GDM1 (cell line): Measurements from ENCODE around the gene PROX1.

Source experiments
- DNase-seq: peaks from one replicate; lab custom pipeline; 2025; lab: John Stamatoyannopoulos, UW

Gene PROX1

DNA sequence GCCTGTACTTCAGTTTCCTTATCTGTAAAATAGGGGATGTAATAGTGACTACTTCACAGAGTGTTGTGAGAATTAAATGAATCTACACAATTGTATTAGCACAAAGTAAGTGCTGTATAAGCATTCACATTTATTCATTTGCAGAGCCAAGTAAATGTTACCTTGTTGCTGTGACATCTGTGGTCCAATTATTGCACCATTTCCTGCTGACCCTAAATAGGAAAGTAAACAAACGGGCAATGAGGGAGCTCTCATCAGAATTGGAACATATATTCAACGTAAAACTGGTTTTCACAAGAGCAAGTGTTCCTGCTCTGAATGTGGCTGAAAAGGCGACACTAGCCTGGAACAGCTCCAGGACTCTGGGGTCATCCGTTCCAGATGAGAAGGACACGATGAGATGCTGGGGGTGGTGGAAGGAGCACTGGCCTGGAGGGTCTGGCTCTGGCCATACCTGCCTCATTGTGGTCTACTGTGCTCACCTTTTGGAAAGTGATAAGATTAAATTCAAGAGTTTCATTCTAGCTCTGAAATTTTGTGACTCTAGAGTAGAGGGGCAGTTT, 34.5 kb downstream of the PROX1 start:
- DNase-seq: no peak

DNA sequence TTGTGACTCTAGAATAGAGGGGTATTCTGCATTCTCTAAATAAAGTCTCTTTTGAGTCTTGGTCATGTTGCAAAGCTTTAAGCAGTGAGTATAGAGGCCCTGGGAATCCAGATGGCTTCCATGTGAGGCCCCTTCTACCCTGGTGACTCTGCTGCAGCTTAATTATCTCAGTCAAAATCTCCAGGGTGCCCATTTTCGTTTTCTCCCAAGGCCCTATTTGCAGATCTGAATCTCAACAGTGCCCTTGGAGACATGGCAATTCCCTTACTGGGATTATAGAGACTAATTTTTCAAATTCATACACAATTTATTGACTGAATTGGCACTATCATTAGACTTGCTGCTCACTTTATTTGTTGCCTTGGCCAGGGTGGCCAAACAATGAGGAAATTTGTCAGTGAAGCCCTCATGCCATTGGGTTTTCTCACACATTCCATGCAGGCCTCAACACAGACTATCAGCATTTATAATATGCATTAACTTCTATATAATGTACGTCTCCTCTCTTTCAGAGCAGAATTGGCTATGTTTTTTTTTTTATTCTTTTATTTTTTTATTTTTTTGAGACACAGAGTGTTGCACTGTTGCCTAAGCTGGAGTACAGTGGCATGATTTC, 35.1 kb downstream of the PROX1 start:
- no peak for DNase-seq

DNA sequence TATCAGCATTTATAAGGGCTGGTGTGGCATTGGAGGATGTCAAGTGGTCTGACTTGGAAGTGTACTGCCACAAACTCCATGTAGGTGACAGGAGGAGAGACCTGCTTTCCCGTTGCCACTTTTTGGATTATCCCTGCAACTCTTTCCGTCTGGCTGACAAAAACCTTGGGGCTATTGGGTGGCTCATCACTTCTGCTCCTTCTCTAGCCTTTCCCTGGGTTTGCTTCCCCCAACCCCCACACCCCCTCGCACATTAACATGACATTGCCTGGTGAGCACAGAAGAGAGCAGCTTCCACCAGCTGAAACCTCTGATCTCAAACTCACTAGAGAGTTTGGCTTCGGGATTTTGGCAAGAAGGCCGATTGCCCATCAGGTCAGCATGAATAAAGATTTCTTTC, 39.2 kb downstream of the PROX1 start:
- DNase-seq: no peak

DNA sequence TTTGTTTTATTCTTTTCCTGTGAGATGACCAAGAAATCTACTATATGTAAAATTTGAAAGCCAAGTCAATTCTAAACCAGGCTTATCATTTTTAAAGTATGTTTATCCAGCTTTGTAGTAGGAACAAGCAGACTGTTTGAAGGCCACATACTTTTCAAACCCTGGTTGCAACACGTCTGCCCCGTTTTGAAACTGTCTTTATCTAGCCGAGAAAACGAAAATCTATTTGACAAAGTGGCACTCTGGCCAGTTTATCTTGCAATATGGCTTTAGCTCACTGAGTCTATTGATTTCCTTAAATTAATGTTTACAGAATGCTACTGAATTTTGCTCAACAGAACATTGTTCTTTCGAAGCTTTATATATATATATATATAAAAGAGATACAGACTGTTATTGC, 39.7 kb downstream of the PROX1 start:
- no peak for DNase-seq

DNA sequence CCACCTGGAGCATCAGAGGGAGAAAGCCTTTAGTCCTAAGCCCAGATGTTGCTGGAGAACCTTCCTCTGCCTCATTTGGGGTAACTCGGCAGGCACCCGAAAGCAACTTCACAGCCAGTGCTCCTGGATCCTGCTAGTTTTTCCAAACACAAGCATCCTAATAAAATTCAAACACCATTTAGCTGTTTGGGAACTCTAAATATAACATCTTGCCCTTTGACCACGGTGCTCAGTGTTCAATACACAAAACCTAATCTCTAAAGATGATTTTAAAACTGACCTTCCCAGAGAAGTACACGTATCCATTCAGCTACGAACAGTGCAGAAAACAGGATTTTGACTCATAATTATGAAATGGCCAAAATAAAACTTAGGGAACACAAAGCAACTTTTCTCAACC, 40.3 kb downstream of the PROX1 start:
- no peak for DNase-seq

DNA sequence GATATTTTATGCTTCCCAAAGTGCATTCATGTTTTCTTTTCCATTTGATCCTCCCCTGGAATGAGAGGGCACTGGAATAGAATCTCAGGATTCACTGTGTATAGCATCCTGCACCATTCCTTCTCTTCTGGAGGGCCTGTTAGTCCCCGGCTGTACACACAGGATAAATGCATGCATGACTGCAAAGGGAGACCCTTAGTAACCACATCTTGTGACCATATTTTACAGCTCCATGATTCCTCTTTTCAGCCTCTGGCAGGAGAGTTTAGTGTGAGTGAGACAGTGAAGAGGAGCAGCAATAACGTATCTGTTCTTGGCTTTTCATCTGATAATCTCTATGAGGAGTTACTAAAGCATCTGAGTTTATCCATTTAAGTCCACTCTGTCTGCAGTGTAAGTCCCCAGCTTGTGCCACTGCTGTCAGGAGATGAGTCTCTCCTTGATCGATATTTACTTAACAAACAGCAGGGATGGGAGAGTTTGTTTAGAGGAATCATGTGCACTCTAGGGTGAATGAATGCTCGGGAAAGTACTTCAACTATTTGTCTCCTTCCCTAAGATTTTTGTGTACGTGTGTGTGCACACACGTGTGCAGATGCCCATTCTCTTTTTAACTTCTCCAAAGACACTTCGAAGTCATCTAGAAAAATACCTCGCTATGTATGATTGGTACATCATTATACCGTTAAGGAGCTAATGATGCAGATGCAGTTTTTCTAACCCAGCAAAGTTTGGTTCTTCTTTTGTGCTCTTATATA, 41.1 kb downstream of the PROX1 start:
- DNase-seq: no peak

DNA sequence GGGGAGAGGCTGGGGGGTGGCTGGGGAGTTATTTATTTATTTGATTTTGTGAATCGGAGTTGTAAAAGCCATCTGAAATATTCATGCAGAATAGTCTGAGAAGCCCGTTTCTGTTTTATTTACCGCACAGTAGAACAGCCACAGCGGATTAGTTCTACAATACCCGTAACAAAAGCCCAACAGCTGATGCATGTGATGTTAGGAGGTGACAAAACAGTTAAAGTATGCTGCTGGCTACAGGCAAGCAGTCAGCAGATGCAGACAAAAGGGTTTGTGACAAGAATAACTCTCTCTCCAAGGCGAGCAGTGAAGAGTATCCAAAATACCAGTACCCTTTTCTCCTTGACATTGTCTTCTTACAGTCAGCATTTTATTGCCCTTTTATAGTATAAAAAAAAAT, 42.0 kb downstream of the PROX1 start:
- no peak for DNase-seq

DNA sequence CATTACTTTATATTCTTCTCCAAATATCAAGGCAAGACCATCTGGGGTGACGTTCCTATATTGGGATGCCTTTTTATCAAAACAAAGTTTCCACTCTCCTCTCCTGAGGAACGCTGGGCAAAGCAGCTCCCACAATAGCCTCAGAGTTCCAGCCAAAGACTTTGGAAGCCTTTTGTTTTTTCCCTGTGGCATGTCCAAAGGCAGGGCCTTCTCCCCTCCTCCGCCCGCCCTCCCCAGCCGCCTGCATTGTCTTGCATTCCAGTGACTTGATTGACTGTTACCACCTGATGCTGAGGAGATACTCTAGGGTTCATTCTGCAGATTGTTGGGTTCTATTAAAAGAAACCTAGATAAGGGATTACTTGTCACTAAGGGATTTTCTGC, 43.5 kb downstream of the PROX1 start:
- no peak for DNase-seq

DNA sequence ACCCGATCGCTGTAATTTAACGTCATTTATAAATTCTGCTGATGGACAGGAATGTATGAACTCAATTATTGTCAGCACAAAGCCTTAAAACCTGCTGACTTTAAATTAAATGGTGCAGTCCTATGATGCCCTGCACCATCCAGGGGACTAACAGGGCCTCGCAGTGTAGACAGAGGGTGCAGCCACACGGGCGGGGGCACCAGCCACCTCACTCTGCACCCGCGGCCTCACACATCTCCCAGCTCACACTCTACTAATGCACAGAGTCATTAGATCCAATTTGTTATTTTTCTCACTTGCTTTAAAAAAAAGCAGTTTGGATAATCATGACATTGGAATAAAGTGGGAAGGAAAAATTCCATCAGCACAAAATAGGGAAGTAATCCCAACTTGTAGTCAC, 49.7 kb downstream of the PROX1 start:
- no peak for DNase-seq

DNA sequence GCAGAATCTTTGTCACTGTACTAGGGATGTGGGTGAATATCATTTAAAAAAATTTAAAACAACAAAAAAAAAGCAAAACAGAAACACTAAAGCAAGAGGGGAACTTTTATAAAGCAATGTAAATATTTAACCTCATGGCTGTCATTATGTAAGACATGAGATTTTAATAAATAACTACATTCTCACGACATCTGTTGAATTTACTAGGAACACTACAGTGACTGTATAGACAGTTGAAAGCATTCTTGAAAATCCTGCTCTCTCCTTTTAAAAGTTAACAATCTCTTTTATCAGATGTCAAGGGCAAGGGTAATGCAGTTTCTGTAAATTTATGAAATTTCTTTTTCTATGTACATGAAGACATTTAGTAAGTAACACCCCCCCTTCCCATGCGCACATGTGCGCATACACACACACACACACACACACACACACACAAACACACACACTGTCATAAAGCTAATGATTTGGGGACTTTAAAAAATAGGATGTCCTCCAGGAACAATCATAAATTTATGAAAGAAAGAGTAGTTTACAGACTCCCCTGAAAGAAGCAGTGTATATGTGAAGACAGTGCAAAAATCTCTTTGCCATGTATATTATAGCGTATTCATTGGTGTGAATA, 51.7 kb downstream of the PROX1 start:
- no peak for DNase-seq

DNA sequence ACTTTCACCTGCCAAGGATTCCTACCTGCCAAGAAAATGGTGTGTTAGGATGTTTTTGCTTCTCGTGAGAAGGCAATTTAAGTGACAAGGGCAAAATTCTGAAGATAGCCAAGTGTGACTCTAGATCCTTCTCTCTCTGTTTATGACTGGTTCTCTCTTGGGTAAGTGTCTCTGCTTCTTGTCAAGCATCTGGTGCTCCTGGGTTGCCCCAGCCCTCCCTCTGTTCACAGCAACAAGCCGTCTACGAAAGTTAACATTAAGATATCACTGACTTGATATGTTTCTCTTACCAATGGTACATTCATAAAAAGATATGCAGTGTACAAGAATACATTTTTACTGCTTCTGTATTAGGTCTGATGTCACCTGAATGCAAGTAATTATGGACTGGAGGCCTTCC, 55.4 kb downstream of the PROX1 start:
- no peak for DNase-seq

DNA sequence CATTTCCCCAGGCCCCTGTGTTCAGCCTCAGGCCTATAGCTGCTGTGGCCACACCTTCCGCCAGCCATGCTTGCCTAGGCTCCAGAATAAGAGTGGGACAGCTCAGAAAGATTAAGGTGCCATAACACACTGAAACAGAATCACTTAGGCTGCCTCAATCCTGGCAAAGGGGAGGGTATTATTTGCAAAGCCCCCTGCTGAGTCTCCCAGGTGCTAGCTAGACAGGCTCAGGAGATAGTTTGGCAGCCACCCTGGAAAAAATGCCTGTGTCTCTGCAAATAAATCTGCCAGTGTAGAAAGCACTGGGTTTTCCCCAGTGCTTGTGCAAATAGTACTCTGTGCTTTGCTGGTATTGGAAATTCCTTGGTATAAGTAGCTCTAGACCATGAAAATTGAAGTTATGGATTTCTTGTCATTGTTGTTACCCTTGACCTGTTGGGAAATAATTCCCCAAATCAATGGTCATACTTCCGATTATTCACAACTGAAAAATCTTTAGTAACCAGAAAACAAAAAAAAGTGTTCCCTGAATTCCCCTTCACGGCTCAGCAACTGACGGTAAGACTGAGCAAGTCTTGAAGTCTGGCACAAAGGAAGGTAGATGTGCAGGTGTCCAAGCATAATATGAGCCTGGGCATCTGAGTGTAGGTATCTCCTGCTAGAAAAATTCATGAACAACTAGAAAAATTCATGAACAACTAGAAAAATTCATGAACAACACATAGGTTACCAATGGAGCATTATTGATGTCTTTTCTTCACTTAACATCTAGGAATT, 56.9 kb downstream of the PROX1 start:
- no peak for DNase-seq

DNA sequence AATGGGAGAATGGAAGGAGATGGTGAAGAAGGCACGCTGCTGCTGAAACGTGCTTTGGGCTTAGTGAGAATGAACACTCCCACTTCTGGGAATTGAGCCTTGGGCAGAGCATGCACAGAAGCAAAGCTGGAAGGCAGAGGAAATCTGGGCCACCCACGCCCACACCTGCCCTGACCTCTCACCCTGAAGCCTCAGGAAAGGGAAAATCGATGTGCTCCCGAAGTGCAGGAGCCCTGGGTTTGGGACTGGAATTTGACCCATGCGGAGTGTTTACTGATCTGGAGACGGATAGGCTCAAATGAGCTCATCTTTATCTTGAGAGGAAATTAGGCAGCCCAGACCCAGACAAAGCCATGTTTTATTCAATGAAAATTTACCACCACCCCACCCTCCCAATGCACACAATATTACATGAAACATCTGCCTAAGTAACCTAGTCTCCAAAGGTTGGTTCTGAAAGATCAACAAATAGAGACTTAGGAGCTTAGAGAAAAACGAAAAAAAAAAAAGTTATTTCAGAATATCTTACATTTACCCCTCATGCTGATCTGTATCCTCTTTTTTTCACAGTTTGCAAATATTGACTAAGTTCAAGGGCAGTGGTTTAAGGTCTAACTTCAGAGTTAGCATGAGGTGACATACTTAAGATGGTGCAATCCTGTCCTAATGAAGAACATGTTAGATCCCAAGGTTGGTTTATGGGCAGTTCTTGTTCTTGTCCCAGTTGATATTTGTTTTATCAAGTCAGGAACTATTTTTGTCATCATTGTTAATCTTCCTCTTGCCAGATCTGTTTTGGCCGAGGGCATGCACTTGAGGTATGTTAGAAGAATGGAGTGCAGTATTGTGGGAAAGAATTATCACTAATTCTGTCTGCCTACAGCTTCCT, 63.0 kb downstream of the PROX1 start:
- no peak for DNase-seq

DNA sequence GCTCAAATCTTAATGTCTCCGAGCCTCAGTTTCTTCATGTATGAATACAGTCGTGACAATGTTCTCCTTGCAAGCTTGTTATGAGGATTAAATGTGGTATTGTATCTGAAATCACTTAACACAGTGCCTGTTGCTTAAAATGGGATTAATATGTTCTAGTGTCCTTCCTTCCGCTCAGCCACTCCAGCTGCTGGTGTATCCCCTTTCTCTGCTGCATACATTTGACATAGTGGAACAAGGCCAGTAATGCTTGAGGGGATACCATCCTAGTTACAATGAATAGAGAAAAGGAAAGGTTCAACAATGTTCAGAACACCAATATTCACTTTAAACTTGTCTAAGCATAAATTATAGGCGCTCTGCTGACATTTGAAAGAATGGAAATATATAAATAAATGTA, 64.0 kb downstream of the PROX1 start:
- DNase-seq: no peak

DNA sequence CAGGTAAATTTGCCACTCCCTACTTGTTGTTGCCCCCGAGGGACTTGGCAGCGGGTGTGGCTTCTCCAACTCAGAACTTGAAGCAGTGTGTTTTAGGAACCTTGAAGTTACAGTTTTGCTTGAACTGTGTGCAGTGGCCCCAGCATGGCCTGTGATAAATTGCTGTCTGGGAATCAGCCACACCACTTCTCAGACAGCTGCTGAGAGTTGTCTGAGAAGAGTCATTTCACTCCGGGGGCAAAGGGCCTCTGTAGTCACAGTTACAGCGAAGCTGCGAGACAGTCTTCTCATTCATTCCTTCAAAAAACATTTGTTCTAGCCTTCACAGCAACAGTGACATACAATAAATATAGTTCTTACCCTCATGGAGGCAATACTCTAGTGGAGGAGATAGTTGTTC, 70.3 kb downstream of the PROX1 start:
- no peak for DNase-seq

DNA sequence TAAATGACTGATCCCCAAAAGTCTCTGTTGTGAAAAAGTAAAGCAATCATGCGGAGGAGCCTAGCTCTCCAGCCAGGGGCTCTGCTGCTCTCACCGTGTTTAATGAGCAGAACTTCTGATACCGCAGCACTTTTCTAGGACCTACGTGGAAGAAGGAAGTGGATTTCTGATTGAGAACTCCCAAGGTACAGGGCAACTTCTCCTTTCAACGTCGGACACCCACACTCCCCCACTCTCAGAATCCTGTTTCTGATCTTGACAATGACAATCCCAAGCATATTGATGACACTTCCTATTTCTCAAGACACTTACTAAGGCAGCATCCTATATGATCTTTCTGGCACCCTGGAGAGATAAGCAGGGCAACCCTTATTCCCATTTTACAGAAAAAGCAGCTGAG, 78.4 kb downstream of the PROX1 start:
- no peak for DNase-seq

DNA sequence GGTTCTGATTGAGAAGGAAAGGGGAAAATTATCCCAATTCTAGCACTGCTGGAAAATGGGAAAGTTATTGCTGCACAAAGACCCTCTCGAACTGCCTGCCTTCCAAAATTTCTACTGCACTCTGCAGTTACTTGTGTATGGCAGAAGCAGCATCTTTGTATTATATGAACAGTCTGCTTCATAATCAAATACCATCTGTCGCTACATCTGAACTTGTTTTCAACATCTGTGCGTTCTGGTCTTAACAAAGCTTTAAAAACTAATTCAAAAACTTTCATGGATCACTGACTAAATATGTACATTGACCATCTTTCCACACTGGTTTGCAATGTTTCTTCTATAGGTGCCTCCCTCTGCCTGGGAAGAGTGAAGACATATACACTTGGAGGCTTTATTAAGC, 79.2 kb downstream of the PROX1 start:
- no peak for DNase-seq

DNA sequence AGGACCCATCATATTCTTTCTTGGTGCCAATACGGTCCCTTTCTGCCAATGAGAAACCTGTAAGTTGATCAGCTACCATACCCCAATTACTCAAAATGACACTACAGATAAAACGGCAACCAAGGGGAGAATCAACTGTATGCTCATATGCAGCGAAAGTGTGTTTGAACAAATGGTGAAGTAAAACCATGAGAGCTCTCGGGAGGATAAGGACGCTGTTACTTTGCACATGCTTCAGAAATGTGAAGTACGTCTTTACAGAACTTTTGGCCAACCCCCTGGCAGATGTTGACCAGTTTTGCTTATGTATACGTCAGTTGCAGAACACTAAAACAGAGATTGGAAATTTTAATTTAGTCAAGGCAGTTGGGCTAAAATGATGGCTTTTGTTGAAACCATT, 79.6 kb downstream of the PROX1 start:
- no peak for DNase-seq

DNA sequence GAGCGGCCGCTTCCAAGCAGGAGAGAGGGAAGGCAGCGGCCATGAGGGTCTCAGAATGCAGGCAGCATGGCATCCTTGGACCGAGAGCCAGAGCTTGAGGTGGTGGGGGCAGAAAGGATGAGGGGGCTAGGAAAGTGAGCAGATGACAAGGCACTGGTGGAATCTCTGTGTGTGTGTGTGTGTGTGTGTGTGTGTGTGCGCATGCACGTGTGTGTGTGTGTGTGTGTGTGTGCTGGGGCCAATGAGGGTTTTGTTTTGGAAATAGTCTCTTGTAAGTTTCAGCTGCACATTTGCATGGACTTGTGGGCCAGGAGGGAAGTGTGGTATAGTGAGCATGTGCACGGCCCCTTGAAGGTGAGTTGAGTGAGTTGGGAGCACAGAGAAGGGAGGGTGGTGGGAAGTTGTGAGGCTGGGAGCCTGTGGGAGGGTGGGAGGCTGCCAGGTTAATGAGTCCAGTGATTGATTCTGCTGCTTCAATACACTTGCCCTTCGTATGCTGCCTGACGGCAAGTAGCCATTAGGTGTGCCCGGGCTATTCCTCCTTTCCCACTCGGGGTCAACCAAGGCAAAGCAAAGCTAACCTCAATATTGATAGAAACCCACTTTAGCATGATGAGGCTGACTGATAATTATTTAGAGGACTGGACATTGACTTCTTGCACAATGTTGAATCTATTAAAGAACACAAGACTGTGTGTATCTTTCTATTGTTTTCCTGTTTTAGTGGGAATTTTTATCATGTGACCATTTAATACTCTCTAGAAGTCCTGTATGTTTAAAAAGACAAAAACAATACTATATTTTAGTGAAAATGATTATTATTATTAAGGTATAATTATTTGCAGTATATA, 80.3 kb downstream of the PROX1 start:
- no peak for DNase-seq

DNA sequence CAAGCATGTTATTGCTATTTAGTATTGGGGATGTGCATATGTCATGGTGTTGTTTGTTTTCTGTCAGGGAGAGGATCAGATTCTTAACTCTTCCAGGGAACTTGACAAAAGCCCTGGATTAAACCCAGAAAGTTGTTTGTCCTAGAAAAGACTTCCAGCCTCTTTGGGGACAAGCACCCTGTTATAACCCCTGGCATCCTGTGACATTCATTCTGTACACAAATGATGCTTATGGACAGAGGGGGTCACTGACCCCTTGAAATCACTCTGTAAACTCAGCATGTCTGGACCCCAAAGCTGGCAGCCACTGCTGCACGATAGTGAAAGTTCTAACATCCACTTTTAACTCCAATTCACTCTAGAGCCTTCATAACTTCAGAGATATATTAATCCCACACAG, 81.2 kb downstream of the PROX1 start:
- no peak for DNase-seq

DNA sequence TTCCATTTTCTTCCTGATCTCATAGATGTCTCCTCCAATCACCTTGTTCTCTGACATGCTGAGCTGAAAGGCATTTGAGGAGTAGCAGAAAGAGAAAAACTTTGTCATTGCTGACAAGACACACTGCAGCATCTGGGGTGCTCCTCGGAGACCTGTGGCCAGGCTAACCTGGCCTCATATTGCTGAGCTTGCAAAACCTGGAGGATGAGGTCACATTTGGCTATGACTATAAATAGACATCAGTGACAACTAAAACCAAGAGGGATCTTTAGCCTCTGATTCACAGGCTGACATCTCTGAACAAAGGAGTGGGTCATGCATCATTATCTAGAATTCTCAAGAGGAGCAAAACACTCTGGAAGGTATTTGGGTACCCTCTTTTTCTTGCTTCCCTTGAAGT, 83.7 kb downstream of the PROX1 start:
- no peak for DNase-seq
